GM04504 (cell line): ENCODE results near the gene TMEM204.
"Not testable (repeated sequence)": the region's sequence is repeated elsewhere in the genome, so short reads cannot be mapped to it uniquely, and the experiment has no call there.

Source experiments
- DNase-seq: peaks from one replicate; pipeline ENCODE4 v3.0.0-alpha.2; 2012; ENCODE audit warnings: low read depth

TMEM204 gene

GRCh38 chr16:1595511-1595910 lies 62.0 kb downstream of the TMEM204 start:
- DNase-seq, result not testable (repeated sequence)

GRCh38 chr16:1596516-1596915 lies 63.0 kb downstream of the TMEM204 start:
- no peak for DNase-seq

- no peak for DNase-seq
Measured at GRCh38 chr16:1597154-1597553, 63.7 kb downstream of the TMEM204 start.

GRCh38 chr16:1601031-1601430 lies 67.6 kb downstream of the TMEM204 start:
- DNase-seq, result no peak

GRCh38 chr16:1601489-1601888 lies 68.0 kb downstream of the TMEM204 start:
- DNase-seq, result no peak

GRCh38 chr16:1602285-1602684 lies 68.8 kb downstream of the TMEM204 start:
- no peak for DNase-seq
